PFSK-1 (cell line): ENCODE results near the gene AHCYL1.

ENCODE experiments used
- FOXP2 ChIP-seq: optimal IDR thresholded peaks from 2 replicates; pipeline ENCODE3; 2011; ENCODE audit warnings: borderline replicate concordance, control low read depth, inconsistent platforms; ENCODE audit not compliant: insufficient read depth; ENCODE audit errors: extremely low read length, extremely low read depth
- POLR2AphosphoS5 ChIP-seq: IDR thresholded peaks from 2 replicates; pipeline ENCODE4 v1.6.1; 2012; ENCODE audit warnings: low read depth, mild to moderate bottlenecking, control low read depth, low read length, moderate library complexity
- SIN3A ChIP-seq: IDR thresholded peaks from 2 replicates; pipeline ENCODE4 v1.6.1; 2012; ENCODE audit warnings: mild to moderate bottlenecking, low read length, moderate library complexity, borderline replicate concordance; ENCODE audit not compliant: insufficient read depth
- TAF1 ChIP-seq: IDR thresholded peaks from 2 replicates; pipeline ENCODE4 v1.6.1; 2012; ENCODE audit warnings: low read length, control low read depth, borderline replicate concordance; ENCODE audit not compliant: insufficient read depth
- TF ChIP-seq, protein P1 (sequence below), 2 experiments: IDR thresholded peaks; 2 replicates each; pipeline versions ENCODE4 v1.6.1 to v1.8.0; 2011 to 2012; ENCODE audit warnings: low read depth in 2 of 2, low read length in 2 of 2, control low read depth in 1 of 2, inconsistent platforms in 1 of 2, mild to moderate bottlenecking in 1 of 2, moderate library complexity in 1 of 2; ENCODE audit not compliant: insufficient read depth in 1 of 2

The AHCYL1 gene

GRCh38 chr1:109975718-109976117 lies 8.8 kb upstream of the AHCYL1 start:
- TF ChIP-seq, protein P1, sequence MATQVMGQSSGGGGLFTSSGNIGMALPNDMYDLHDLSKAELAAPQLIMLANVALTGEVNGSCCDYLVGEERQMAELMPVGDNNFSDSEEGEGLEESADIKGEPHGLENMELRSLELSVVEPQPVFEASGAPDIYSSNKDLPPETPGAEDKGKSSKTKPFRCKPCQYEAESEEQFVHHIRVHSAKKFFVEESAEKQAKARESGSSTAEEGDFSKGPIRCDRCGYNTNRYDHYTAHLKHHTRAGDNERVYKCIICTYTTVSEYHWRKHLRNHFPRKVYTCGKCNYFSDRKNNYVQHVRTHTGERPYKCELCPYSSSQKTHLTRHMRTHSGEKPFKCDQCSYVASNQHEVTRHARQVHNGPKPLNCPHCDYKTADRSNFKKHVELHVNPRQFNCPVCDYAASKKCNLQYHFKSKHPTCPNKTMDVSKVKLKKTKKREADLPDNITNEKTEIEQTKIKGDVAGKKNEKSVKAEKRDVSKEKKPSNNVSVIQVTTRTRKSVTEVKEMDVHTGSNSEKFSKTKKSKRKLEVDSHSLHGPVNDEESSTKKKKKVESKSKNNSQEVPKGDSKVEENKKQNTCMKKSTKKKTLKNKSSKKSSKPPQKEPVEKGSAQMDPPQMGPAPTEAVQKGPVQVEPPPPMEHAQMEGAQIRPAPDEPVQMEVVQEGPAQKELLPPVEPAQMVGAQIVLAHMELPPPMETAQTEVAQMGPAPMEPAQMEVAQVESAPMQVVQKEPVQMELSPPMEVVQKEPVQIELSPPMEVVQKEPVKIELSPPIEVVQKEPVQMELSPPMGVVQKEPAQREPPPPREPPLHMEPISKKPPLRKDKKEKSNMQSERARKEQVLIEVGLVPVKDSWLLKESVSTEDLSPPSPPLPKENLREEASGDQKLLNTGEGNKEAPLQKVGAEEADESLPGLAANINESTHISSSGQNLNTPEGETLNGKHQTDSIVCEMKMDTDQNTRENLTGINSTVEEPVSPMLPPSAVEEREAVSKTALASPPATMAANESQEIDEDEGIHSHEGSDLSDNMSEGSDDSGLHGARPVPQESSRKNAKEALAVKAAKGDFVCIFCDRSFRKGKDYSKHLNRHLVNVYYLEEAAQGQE (IDR thresholded peaks at IDR 0.05; ENCODE audit: insufficient read depth in 1 of 2, low read depth in 2 of 2, low read length in 2 of 2) = no peak
- no peak for TF ChIP-seq SIN3A

GRCh38 chr1:109976762-109977161 lies 7.8 kb upstream of the AHCYL1 start:
- TF ChIP-seq POLR2AphosphoS5 = no peak
- no peak for TF ChIP-seq TAF1
- TF ChIP-seq, protein P1 (IDR thresholded peaks at IDR 0.05; ENCODE audit: insufficient read depth in 1 of 2, low read depth in 2 of 2, low read length in 2 of 2) = no peak
- TF ChIP-seq FOXP2 = no peak

- no peak for TF ChIP-seq TAF1
- no peak for TF ChIP-seq FOXP2
- TF ChIP-seq, protein P1 (IDR thresholded peaks at IDR 0.05; ENCODE audit: insufficient read depth in 1 of 2, low read depth in 2 of 2, low read length in 2 of 2) = no peak
- TF ChIP-seq POLR2AphosphoS5 = no peak
- TF ChIP-seq SIN3A = no peak
These were observed 7.3 kb upstream of the AHCYL1 start for GRCh38 chr1:109977225-109977624.

DNA sequence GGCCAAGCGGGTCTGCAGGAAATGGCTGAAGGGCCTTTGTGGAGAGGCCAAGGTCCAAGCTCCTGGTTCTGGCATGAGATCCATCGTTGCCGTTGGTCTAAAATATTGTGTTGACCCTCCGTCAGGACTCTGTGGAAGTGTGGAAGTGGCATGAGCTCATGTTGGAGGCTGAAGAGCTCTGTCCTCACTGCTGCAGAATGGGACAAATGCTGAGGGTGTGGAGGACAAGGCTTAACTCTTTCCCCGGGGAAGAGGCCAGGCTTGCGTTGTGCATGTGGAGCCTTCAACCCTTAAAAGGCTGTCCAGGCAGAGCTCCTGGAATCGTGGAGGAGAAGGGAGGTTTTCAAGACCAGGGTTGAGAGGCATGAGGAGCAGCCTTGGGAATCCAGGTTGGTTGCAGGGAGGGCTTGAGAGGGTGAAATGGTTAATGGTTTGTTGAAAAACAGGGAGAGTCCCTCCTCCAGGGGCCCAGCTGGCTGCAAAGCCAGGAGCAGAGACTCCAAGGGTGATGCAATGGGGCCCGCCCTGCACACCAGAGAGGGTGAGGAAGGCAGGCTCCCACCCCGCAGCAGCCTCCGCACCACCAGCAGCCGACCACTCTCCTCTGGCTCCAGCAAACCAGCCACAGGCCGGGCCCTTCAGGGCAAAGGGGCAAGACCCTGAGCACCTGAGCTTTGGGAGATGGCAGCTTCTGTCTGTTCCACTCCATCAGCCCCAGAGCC lies 6.7 kb upstream of the AHCYL1 start:
- TF ChIP-seq, protein P1 (IDR thresholded peaks at IDR 0.05; ENCODE audit: insufficient read depth in 1 of 2, low read depth in 2 of 2, low read length in 2 of 2) = no peak
- TF ChIP-seq POLR2AphosphoS5 = no peak
- TF ChIP-seq TAF1 = no peak
- no peak for TF ChIP-seq FOXP2
- TF ChIP-seq SIN3A = no peak
